ENCODE results near the gene AKAP13. TPM values are rescaled to one million over a fixed set of nuclear protein-coding genes. Genes with fewer than 3 reads are reported as not detected.

The AKAP13 gene
- total and polyA plus RNA-seq, 2 of the 8 experiments (the other 6 are each of a cell fraction or from before 2014, with no cell fraction given) = 14.0 to 46.2 TPM

DNA sequence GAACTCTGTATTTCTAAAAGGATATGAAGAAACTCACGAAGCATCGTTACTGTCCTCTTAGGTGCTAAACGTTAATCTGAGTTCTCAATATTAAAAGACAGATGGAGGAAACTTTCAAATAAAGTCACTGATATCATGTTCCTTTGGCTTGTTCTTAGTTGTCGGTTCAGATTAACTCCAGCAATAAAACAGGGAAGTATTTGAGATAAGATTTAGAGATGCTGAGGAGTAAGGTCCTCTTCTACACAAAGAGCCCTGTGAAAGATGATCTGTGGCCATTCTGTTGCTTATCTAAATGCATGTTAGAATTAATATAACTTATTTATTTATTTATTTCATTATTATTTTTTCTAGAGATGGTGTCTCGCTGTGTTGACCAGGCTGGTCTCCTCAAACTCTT lies 19.2 kb downstream of the AKAP13 start:
- no peak overlapping the region for H3K23ac ChIP-seq (ENCODE audit: insufficient read length)
- WGBS, 2 experiments (ENCODE audit: extremely low coverage in 1 of 2, insufficient coverage in 1 of 2, insufficient read length in 1 of 2, insufficient replicate concordance in 2 of 2, low coverage in 1 of 2, low lambda C conversion rate in 2 of 2, missing lambda C conversion rate in 1 of 2) = 90% methylated on average over 5 of the region's 5 CpGs; no CpG with 5 or more reads in 1 of the 2 experiments
- no peak overlapping the region for H2AK5ac ChIP-seq (ENCODE audit: low read depth, low read length)
- H3K36me3 ChIP-seq (ENCODE audit: control insufficient read depth in 2 of 4, insufficient read depth in 4 of 4, low read length in 3 of 4) = no peaks in the 10 kb centered on the region
- no peak overlapping the region for H2AFZ ChIP-seq (ENCODE audit: low read length)
- H3K4me2 ChIP-seq (ENCODE audit: insufficient read depth in 1 of 2, low read depth in 2 of 2, low read length in 2 of 2) = no peak overlapping the region
- H3K79me1 ChIP-seq (ENCODE audit: low read depth, low read length) = peaks cover 3% of the 10 kb centered on the region; the same call in 1 of the 2 replicates
- H2BK20ac ChIP-seq (ENCODE audit: low read length) = no peak overlapping the region
- peaks cover 0 to 91% of the 10 kb centered on the region in 2 experiments; a peak in 2 of 4 replicates for H3K79me2 ChIP-seq (ENCODE audit: control insufficient read depth in 1 of 2, insufficient read depth in 2 of 2, low read length in 2 of 2)
- H3K4ac ChIP-seq (replicated peaks; ENCODE audit: insufficient read length, low read depth, low read length) = no peak overlapping the region
- no peak overlapping the region for H3K27ac ChIP-seq (ENCODE audit: low read depth, low read length)
- peaks cover 1 to 12% of the 10 kb centered on the region in 2 experiments for H4K20me1 ChIP-seq (replicated peaks in 1 of 2; ENCODE audit: control insufficient read depth in 1 of 2, insufficient read depth in 2 of 2, low read length in 2 of 2)
- ChIA-PET POLR2A (ENCODE audit: partially characterized antibody) (interaction anchor here (1.4 kb wide), 1 partner anchor 13 kb away, joined by 3 read pairs; no protein-coding TSS in a partner anchor), CTCF (ENCODE audit: partially characterized antibody) (interaction anchor here (0.6 kb wide), 1 partner anchor 33 kb away, joined by 4 read pairs; no protein-coding TSS in a partner anchor)
- no peaks in the 10 kb centered on the region for H3K23me2 ChIP-seq (ENCODE audit: low read depth, low read length)
- H2BK12ac ChIP-seq (ENCODE audit: low read depth, low read length) = no peak overlapping the region
- H3K9ac ChIP-seq (replicated peaks in 1 of 4; ENCODE audit: extremely low read depth in 1 of 4, low read depth in 3 of 4, low read length in 3 of 4) = no peak overlapping the region
- H4K5ac ChIP-seq (ENCODE audit: insufficient read length, low read depth, low read length) = no peak overlapping the region
- H3K56ac ChIP-seq (replicated peaks; ENCODE audit: insufficient read length, low read depth, low read length) = no peak overlapping the region
- H2BK5ac ChIP-seq (ENCODE audit: low read depth, low read length) = no peak overlapping the region
- TF ChIP-seq ASH2L (IDR thresholded peaks at IDR 0.05; ENCODE audit: low read length) = no peak
- TF ChIP-seq TAF1 (IDR thresholded peaks at IDR 0.05; ENCODE audit: low read depth, low read length) = no peak
- no peak for TF ChIP-seq POLR2A (IDR thresholded peaks at IDR 0.05; ENCODE audit: control extremely low read depth in 1 of 2, low read depth in 2 of 2, low read length in 2 of 2)
- FAIRE-seq = no peak
- no peaks in the 10 kb centered on the region for H3K9me3 ChIP-seq (ENCODE audit: insufficient read depth in 2 of 2, low read depth in 1 of 2, low read length in 1 of 2)
- no peaks in the 10 kb centered on the region for H3K27me3 ChIP-seq (replicated peaks in 1 of 4; ENCODE audit: control insufficient read depth in 3 of 4, extremely low read depth in 1 of 4, insufficient read depth in 3 of 4, low read length in 3 of 4)
- peaks cover 0 to 3% (median 1%) of the 10 kb centered on the region in 4 experiments; a peak in 5 of 7 replicates for H3K4me1 ChIP-seq (replicated peaks in 1 of 4; ENCODE audit: control insufficient read depth in 3 of 4, insufficient read depth in 4 of 4, low read length in 3 of 4)
- no peak overlapping the region for H2BK120ac ChIP-seq (replicated peaks; ENCODE audit: low read depth, low read length)
- H3K14ac ChIP-seq (ENCODE audit: insufficient read length) = no peak overlapping the region
- no peak overlapping the region for H4K91ac ChIP-seq (replicated peaks; ENCODE audit: insufficient read length, low read length)
- no peak overlapping the region for H3K4me3 ChIP-seq (ENCODE audit: extremely low read depth in 1 of 4, insufficient read depth in 2 of 4, low read depth in 3 of 4, low read length in 4 of 4)
- DNase-seq (ENCODE audit: low read depth in 1 of 2, low spot score in 2 of 2) = no peak
- no peak overlapping the region for H3K18ac ChIP-seq (ENCODE audit: extremely low read depth, low read length)
- H2BK15ac ChIP-seq (ENCODE audit: low read length) = no peak overlapping the region
- no peak overlapping the region for H4K8ac ChIP-seq (ENCODE audit: extremely low read depth, insufficient read depth, low read length)

Data from H1 (cell line).